ENCODE data around the gene ERN1. TPM values are rescaled to one million over a fixed set of nuclear protein-coding genes. Genes with fewer than 3 reads are reported as not detected.

ERN1 gene
- total and polyA plus RNA-seq, 2 of the 8 experiments (the other 6 are each of a cell fraction or from before 2014, with no cell fraction given): 1.8 to 3.9 TPM

- H4K91ac ChIP-seq (replicated peaks; ENCODE audit: insufficient read length, low read length): no peak overlapping the region
- H3K79me2 ChIP-seq (ENCODE audit: control insufficient read depth in 1 of 2, insufficient read depth in 2 of 2, low read length in 2 of 2): no peaks in the 10 kb centered on the region
- H3K14ac ChIP-seq (ENCODE audit: insufficient read length): no peak overlapping the region
- H3K18ac ChIP-seq (ENCODE audit: extremely low read depth, low read length): no peak overlapping the region
- H2BK5ac ChIP-seq (ENCODE audit: low read depth, low read length): no peak overlapping the region
- H2BK12ac ChIP-seq (ENCODE audit: low read depth, low read length): no peak overlapping the region
- no peaks in the 10 kb centered on the region for H3K9me3 ChIP-seq (ENCODE audit: insufficient read depth in 2 of 2, low read depth in 1 of 2, low read length in 1 of 2)
- H3K79me1 ChIP-seq (ENCODE audit: low read depth, low read length): no peaks in the 10 kb centered on the region
- no peak overlapping the region for H4K5ac ChIP-seq (ENCODE audit: insufficient read length, low read depth, low read length)
- no peak overlapping the region for H3K9ac ChIP-seq (replicated peaks in 1 of 4; ENCODE audit: extremely low read depth in 1 of 4, low read depth in 3 of 4, low read length in 3 of 4)
- no peak overlapping the region for H3K56ac ChIP-seq (replicated peaks; ENCODE audit: insufficient read length, low read depth, low read length)
- H3K36me3 ChIP-seq (ENCODE audit: control insufficient read depth in 2 of 4, insufficient read depth in 4 of 4, low read length in 3 of 4): no peaks in the 10 kb centered on the region
- FAIRE-seq: no peak
- H2BK120ac ChIP-seq (replicated peaks; ENCODE audit: low read depth, low read length): no peak overlapping the region
- POLR2A ChIA-PET (ENCODE audit: partially characterized antibody): interaction anchor here (1.3 kb wide), 1 partner anchor 143 kb away, joined by 4 read pairs; no protein-coding TSS in a partner anchor
- no peak overlapping the region for H3K4ac ChIP-seq (replicated peaks; ENCODE audit: insufficient read length, low read depth, low read length)
- no peak overlapping the region for H3K23ac ChIP-seq (ENCODE audit: insufficient read length)
- H2AK5ac ChIP-seq (ENCODE audit: low read depth, low read length): 0 out of 2 replicates have a peak overlapping the region, but pooled peaks have one; percentile 6
- H2AFZ ChIP-seq (ENCODE audit: low read length): no peak overlapping the region
- DNase-seq (ENCODE audit: low read depth in 1 of 2, low spot score in 2 of 2): peak in 1 of 2 experiments; percentile 17
- H3K27ac ChIP-seq (ENCODE audit: low read depth, low read length): no peak overlapping the region
- H3K4me1 ChIP-seq (replicated peaks in 1 of 4; ENCODE audit: control insufficient read depth in 3 of 4, insufficient read depth in 4 of 4, low read length in 3 of 4): peaks cover 0 to 10% (median 6%) of the 10 kb centered on the region in 4 experiments; a peak in 5 of 7 replicates
- no peak overlapping the region; the same call in 1 of the 2 replicates for H4K8ac ChIP-seq (ENCODE audit: extremely low read depth, insufficient read depth, low read length)
- H3K23me2 ChIP-seq (ENCODE audit: low read depth, low read length): peaks cover 9% of the 10 kb centered on the region; the same call in 1 of the 2 replicates
- H3K4me2 ChIP-seq (ENCODE audit: insufficient read depth in 1 of 2, low read depth in 2 of 2, low read length in 2 of 2): no peak overlapping the region
- TF ChIP-seq TBP (IDR thresholded peaks at IDR 0.05; ENCODE audit: low read depth, low read length): no peak
- no peak for TF ChIP-seq RNF2 (IDR thresholded peaks at IDR 0.05; ENCODE audit: borderline replicate concordance, low read depth, low read length, missing control alignments, poor library complexity, severe bottlenecking)
- TF ChIP-seq ZNF274 (IDR thresholded peaks at IDR 0.05; ENCODE audit: borderline replicate concordance, extremely low read depth, low read length): no peak
- no peak for TF ChIP-seq KDM4A (IDR thresholded peaks at IDR 0.05; ENCODE audit: low read depth, low read length, severe bottlenecking)
- no peak for TF ChIP-seq PHF8 (conservative IDR thresholded peaks at IDR 0.05; ENCODE audit: low read depth, low read length)
- 96% methylated on average over 19 of the region's 22 CpGs; no CpG with 5 or more reads in 1 of the 2 experiments for WGBS, 2 experiments (ENCODE audit: extremely low coverage in 1 of 2, insufficient coverage in 1 of 2, insufficient read length in 1 of 2, insufficient replicate concordance in 2 of 2, low coverage in 1 of 2, low lambda C conversion rate in 2 of 2, missing lambda C conversion rate in 1 of 2)
- H3K4me3 ChIP-seq (ENCODE audit: extremely low read depth in 1 of 4, insufficient read depth in 2 of 4, low read depth in 3 of 4, low read length in 4 of 4): no peak overlapping the region
- H3K27me3 ChIP-seq (replicated peaks in 1 of 4; ENCODE audit: control insufficient read depth in 3 of 4, extremely low read depth in 1 of 4, insufficient read depth in 3 of 4, low read length in 3 of 4): peaks cover 0 to 15% (median 8%) of the 10 kb centered on the region in 4 experiments; a peak in 4 of 7 replicates
- peaks cover 0 to 5% of the 10 kb centered on the region in 2 experiments for H4K20me1 ChIP-seq (replicated peaks in 1 of 2; ENCODE audit: control insufficient read depth in 1 of 2, insufficient read depth in 2 of 2, low read length in 2 of 2)
- H2BK20ac ChIP-seq (ENCODE audit: low read length): no peak overlapping the region
- CTCF ChIA-PET (ENCODE audit: partially characterized antibody): interaction anchor here (0.6 to 2.1 kb wide), 10 partner anchors 11 to 113 kb away, joined by 3 to 9 read pairs (median 4); partner anchors contain the start of gene CSHL1
- no peak overlapping the region for H2BK15ac ChIP-seq (ENCODE audit: low read length)
These were observed 127.1 kb downstream of the ERN1 start for GRCh38 chr17:64002658-64003525.
